NCI-H146 treated with DMSO at 0.1 percent for 48 hours (cell line): ENCODE results near the gene ATP1B1.

Experiments used
- DNase-seq: peaks from one replicate; lab custom pipeline; 2025; ENCODE audit not compliant: unreplicated experiment; lab: John Stamatoyannopoulos, UW

ATP1B1 gene

DNA sequence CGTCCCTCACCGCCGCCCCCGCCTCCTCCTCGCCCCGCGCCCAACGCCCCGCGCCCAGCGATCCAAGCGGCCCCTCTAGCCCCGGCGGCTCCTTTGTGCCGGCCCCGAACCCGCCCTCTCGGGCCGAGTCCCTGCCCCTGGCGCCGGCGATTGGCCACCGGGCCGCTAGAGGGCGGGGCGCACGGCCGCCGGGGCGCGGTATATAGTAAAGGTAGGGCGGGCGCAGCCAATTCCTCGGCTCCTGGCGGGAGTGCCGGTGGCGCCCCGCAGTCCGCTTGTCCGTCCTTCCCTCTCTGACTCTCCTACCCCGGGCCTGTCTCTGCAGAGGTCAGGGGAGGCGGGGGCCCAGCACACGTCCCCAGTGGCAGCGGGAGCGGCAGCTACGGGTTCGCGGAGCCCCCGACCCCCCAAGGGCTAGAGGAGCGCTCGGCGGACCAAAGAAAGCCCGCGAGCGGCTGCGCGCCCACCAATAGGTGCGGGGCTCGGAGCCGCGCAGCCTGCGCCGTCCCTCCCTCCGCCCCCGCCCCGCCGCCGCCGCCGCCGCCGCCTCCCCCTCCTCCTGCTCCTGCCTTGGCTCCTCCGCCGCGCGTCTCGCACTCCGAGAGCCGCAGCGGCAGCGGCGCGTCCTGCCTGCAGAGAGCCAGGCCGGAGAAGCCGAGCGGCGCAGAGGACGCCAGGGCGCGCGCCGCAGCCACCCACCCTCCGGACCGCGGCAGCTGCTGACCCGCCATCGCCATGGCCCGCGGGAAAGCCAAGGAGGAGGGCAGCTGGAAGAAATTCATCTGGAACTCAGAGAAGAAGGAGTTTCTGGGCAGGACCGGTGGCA lies at the start of gene ATP1B1:
ATP1B1 (plus strand) TSS at position 596 of the 826 bp plus-strand sequence; CDS start at position 736, 140 bp downstream.
- DNase-seq: peak; percentile 89

DNA sequence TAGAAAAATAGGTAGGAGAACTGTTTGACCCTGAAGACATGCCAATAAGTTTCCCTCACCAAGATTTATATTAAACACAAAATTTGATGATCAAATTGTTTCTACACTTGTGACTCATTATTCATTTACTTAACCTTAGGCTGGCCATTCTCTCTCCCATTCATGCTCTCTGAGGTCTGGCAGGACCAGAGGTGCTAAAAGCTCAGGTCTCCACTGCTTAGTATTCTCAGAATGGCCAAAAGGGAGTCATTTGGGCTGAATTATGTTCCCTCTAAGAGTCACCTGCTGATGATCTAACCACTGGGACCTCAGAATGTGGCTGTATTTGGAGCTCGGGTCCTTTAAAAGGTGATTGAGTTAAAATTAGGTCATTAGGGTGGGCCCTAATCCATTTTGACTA lies 47.1 kb upstream of the ATP1B1 start:
- DNase-seq: no peak

DNA sequence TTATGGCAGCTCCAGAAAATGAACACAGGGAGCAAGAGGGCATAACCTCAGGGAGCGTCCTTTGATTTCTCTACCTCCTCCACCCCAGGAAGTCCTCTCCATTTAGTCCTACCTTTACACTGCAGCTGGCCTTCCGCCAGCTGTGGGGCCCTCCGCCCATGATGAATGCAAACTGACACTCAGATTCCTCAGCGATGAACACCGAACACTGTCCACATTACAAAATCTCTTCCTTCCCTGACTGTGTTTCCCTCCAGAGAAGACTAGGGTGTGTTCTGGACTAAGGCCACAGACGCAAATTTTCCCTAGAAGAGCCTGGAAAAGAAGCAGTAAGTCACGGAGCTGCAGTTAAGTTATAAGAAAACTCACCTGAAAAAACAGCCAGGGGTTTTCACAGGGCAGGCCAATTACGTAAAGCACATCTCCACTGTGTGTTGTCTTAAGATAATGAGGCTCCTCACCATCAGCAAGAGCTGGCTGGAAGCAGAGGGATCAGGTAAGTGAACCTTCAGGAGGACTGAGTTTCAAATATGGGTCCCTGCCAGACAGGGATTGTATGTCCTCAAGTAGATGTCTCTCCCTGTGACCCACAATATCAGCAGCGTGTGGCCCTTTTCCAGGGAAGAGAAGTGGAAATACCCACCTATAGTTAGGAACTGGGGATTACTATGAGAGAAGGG lies 46.3 kb upstream of the ATP1B1 start:
- DNase-seq: peak; percentile 77

DNA sequence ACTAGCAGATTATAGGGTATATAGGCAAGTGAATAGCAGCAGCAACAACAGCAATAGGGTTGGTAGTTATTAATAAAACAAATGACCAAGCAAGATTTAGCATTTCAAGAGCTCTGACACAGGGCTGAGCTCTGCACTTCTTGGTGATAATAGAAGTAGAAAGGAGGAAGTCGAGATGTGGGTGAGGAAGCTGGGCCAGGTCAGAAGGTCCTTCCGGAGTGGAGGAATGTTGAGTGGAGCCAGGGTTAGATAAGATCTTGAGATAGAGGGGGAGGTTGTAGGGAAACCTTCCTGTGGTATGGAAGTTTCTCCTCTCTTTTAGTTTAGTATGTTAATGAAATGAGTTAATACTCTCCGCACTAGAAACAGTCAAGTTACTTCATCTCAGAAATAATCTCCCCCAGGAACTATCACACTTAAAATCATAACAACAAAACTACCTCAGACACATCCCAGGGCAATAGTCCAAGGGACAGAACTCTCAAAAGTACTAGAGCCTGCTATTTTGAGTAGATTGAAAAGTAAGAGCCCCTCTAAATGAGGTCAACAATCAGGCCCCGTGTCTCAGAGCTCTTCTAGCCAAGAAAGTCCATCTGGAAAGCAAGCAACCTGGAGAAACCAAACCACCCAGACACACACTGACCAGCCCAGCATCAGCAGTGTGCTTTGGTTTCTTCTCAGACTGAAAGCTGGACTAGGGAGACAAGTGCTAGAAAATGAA lies 45.4 kb upstream of the ATP1B1 start:
- no peak for DNase-seq

- DNase-seq: no peak
Measured at GRCh38 chr1:169062152-169062551, 44.3 kb upstream of the ATP1B1 start.

DNA sequence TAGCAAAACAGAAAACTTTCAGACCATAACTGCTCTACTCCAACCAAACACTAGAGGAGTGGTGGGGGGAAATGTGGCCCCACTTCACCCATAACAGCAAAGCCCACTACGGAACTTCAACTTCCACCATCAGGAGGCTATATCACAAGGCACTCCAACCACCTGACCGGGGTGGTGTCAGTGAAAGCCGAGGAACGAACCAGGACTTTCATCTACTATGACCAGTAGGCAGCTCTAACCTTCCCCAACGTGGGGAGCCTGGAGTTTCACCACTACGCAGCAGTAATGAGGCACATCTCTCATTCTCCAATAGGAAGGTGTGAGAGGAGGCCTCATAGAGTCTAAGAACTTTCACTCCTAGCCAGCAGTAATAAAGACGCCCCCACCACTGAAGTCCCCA lies 42.4 kb upstream of the ATP1B1 start:
- no peak for DNase-seq

DNA sequence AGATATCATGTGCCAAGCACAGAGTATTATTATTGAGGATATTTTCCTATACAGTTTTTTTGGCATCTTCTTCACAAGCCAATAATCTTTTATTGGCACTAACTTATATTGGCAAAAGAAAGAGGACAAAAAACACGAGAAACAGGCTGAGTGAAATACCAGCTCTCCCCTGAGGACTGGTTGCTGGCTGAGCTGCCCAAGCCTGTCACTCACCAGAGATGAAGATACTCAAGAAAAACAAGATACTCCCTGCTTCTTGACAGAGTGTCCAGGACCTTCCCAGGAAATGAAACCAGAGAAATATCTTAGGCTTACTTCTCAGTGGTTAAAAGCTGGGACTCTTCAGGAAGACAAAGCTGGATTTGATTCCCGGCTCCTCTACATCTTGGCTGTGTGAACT lies 35.9 kb upstream of the ATP1B1 start:
- DNase-seq: no peak

GRCh38 chr1:169070958-169071357 lies 35.5 kb upstream of the ATP1B1 start:
- no peak for DNase-seq

DNA sequence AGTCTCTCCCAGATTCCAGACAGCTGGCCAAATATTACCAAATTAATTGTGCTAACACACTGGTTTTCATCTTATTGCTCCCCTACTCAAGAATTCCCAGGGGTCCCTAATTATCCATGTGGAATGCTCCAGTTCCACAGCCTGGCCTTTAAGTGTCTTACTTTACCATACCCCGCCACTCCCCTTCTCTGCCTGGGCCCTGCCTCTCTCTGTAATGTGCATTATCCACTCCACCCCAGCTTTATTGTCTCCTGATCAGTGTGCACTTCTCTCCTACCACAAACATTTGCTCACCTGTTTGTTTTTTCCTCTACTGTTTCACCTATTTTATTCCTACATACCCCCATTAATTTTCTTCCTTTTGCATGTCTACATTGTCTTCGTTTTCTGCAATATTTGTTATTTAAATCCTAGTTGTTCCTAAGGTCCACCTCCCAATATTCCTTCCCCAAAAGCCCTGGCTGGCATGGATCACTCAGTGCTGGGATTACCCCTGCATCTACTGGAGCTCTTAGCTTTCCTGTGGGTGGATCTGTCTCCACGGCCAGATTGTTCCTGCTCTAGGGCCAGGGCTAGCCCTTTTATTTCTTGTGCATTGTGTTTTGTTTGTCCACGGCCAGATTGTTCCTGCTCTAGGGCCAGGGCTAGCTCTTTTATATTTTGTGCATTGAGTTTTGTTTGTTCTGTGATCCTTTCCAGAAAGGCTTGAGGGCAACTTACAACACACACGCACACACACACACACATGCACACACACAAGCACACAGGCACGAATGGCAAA lies 33.4 kb upstream of the ATP1B1 start:
- DNase-seq: peak; percentile 33

DNA sequence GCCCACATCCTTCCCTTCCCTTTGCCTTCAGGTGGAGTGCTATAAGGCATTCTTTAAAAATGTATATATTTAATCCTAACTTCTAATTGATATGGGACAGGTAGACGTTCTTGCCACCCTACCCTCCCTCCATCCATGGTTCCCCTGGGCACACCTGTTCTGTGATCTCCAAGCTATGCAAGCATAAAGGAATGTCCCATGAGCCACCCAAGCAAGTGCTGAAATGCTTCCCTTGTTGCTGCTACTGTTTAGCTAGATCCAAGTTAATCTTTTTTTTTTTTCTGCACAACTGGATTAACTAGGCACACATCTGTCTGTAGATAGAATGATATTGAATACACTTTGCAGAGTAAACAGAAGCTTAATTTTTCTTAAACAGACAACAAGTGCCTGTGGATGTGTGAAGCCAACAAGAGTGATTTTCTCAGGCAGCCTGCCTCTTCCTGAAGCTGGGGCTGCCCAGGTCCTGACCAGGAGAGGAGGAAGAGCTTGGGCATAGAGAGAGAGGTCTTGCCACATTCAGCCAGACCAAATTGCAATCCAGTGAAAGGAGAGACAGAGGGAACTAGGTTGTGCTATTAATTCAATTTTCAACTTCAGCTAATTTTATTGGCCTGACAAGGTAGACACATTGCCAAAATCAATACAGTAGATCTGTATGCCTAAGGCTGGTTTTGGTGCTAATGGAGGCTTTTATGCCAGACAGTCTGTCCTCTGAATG lies 28.2 kb upstream of the ATP1B1 start:
- no peak for DNase-seq

DNA sequence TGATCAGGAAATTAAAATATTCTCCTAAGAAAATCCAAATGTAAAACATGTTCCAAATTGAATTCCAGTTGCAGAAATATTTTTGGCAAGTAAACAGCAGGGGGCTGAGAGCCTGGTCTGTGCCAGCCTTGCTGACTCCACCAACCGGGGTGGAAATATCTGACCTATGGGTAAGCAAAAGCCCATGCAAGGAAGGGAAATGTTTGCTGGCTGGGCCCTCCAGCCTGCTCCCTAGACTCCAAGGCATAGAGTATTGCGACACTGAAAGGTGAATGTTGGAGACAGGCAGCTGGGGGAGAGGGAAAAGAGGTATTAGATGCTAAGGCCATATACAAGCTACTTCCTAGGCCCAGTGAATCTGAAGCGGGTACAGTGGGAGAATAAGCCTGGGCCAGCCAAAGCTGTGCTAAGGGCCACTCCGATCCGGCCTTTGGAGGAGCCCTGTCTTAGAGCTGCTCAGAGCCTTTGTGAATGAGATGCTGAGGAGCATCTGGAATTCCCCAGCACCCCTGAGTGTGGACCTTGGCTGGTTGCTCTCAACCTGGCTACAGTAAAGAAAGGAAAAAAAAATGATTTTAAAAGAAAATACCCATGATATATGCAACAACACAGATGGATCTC lies 24.9 kb upstream of the ATP1B1 start:
- no peak for DNase-seq

DNA sequence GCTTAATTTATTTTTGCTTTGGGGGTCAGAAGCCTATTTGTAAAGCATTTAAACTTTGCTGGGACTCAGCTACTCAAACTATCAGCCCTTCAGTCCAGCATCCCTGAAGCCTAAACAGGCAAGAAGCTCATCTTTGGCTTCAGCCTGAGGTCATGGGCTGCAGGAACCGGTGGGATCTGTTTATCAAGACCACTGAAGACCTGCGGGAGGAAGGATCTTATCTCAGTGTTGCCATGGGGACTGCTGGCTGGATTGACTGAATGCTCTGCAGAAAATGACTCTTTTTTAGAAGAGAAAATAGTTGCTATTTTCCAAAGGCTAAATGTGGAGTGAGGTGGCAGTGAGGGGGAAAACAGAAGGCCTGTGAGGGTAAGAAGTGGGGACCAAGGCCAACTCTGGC lies 20.6 kb upstream of the ATP1B1 start:
- no peak for DNase-seq

GRCh38 chr1:169086603-169087455 lies 19.7 kb upstream of the ATP1B1 start:
- DNase-seq: peak; percentile 57

- DNase-seq: no peak
Measured at GRCh38 chr1:169087876-169088275, 18.6 kb upstream of the ATP1B1 start.

- DNase-seq: no peak
Measured at GRCh38 chr1:169089776-169090175, 16.7 kb upstream of the ATP1B1 start.

DNA sequence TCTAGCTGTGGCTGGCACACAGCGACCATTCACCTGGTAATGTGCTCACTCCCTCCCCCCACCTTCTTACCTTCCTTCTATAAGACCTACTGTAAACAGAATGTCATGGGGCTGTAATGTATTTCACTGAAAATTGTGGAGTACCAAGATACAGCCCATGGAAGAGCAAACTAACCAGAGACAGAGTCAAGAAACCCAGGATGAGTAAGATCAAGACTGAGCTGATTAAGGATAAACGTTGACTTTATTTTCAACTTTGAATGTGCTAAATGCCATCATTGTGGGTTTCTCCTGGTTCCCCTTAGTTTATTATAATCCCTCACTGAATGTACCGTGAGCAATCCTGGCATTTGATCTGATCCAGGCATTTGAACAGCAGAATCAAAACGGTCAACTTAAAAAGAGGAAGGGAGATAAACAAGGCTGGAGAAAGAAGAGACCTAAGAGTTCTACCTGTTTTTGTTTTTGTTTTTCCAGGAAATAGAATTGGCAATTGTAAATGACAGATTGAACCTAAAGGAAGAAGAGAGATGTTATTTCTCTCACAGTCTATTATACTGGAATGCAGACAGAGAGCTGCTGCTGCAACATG lies 16.1 kb upstream of the ATP1B1 start:
- DNase-seq: no peak

- DNase-seq: no peak
Measured at GRCh38 chr1:169090900-169091311, 15.6 kb upstream of the ATP1B1 start.

DNA sequence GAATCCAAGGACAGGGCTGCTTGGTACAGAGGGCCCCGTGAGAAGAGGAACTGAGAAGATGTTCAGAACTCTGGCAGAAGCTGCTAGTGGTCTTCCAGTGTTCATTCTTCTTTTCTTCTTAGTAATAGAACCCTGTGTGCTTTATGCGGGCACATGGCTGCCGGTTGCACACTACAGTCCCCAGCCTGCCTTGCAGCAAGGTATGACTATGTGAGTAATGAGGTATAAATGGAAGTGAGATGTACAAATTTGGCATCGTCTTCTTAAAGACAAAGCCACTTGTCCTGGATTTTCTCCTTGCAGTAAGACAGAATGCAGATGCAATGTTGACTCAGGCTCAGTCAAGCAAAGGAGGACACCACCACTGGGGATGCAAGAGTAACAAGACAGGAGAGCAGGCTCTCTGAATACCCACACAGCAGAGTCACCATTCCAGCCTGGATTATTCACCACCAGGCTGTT lies 15.0 kb upstream of the ATP1B1 start:
- no peak for DNase-seq

DNA sequence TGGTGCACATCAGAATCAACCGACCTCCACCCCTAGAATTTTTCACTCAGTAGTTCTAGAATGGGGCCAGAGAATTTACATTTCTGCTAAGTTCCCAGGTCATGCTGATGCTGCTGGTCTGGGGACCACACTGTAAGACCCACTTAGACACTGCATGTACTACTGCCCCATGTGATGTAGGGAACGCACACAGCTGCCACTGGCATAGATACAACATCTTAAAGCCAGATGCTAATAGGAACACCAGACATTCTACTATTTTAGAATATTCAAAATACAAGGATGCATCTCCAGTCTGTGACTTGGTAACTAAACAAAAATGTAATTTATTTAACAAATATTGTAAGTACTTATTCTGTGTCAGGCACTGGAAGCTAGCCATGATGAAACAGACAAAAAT lies 14.1 kb upstream of the ATP1B1 start:
- no peak for DNase-seq
